HG03342 (cell line): ENCODE measurements around the gene CENPH.
"Not testable (repeated sequence)": the region's sequence is repeated elsewhere in the genome, so short reads cannot be mapped to it uniquely, and the experiment has no call there.

Experiments used
- ATAC-seq: cut with Tn5 transposase; IDR thresholded peaks from one replicate; pipeline ENCODE4 v1.9.1; 2021; ENCODE audit warnings: mild to moderate bottlenecking, moderate library complexity; ENCODE audit not compliant: unreplicated experiment

CENPH gene, protein sequence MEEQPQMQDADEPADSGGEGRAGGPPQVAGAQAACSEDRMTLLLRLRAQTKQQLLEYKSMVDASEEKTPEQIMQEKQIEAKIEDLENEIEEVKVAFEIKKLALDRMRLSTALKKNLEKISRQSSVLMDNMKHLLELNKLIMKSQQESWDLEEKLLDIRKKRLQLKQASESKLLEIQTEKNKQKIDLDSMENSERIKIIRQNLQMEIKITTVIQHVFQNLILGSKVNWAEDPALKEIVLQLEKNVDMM

DNA sequence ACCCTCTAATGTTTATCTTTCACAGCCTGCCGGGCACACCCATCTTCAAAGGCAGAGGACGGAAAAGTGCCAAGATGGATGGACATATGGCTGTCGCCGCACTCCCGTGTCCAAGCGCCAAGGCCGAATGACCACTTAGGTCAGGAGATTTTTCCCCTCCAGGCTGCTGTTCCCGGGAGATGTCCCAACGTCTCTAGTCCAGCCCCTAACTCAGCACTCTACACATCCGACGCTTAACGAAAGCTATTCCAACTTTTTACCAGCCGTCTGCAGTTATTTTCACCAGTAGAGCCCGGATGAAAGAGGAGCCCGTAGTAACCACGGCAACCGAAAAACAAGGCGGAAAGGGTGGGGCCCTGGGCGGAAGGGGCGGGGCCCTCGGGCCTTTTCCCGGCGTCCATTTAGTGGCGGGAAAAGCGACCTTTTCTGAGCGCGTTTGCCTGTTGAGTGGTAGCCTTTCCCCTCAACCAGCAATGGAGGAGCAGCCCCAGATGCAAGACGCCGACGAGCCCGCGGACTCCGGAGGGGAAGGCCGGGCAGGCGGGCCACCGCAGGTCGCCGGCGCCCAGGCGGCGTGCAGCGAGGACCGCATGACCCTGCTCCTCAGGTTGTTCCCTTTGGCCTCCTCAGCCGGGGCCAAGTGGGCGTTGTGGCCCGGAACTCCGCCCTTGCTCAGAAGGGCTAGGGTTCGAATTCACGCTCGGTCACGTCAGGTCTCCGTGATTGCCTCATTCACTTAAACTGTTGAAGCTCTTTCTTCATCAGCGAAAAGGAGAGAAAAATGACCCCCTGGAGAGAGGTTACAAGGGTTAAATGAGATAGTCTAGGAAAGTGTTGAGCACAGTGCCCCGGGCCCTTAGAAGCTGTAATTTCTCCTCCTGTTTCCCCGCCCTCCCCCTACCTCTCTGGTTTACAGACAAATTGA lies at the start of gene CENPH:
Gene CENPH, plus strand, starts transcription at position 422 of the 925 bp plus-strand sequence. Its CDS starts 52 bp downstream, at position 474.
- peak; percentile 90 for ATAC-seq

DNA sequence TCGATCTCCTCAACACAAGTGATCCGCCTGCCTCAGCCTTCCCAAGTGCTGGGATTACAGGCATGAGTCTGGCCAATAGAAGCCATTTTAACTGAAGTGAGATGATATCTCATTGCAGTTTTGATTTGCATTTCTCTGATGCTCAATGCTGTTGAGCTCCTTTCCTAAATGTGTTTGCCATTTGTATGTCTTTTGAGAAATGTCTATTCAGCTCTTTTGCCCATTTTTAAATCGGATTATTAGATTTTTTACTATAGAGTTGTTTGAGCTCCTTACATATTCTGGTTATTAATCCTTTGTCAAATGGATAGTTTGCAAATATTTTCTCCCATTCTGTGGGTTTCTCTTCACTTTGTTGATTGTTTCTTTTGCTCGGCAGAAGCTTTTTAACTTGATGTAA lies 49.1 kb upstream of the CENPH start:
- ATAC-seq, result not testable (repeated sequence)

- ATAC-seq, result no peak
These were observed 48.6 kb upstream of the CENPH start for GRCh38 chr5:69140827-69141226.

DNA sequence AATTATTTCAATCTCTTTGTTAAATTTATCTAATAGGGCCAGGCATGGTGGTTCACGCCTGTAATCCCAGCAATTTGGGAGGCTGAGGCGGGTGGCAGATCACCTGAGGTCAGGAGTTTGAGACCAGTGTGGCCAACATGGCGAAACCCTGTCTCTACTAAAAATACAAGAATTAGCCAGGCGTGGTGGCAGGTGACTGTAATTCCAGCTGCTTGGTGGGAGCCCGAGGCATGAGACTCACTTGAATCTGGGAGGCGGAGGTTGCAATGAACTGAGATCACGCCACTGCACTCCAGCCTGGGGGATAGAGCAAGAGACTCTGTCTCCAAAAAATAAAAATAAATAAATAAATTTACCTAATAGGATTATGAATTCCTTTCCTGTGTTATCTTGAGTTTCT lies 40.8 kb upstream of the CENPH start:
- ATAC-seq, result not testable (repeated sequence)

DNA sequence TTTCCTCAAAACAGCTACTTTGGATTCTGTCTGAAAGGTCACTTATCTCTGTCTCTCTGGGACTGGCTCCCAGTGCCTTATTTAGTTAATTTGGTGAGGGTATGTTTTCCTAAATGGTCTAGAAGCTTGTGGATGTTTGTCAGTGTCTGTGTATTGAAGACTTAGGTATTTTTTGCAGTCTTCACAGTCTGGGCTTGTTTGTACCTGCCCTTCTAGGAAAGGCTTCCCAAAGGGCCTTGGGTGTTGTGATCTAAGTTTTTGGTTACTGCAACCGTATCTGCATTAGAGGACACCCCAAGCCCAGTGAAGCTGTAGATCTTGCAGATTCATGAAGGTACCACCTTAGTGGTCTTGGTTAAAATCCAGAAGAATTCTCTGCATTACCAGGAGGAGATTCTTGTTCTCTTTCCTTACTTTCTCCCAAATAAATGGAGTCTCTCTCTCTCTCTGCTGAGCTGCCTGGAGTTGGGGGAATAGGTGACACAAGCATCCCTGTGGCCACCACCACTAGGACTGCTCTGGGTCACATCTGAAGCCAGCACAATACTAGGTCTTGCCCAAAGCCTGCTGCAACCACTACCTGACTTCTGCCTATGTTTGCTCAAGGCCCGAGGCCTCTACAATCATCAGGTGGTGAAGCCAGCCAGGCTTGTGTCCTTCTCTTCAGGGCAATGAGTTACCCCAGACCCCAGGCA lies 40.3 kb upstream of the CENPH start:
- ATAC-seq, result no peak

GRCh38 chr5:69149676-69150010 lies 39.7 kb upstream of the CENPH start:
- no peak for ATAC-seq

GRCh38 chr5:69152731-69153130 lies 36.7 kb upstream of the CENPH start:
- ATAC-seq, result no peak

DNA sequence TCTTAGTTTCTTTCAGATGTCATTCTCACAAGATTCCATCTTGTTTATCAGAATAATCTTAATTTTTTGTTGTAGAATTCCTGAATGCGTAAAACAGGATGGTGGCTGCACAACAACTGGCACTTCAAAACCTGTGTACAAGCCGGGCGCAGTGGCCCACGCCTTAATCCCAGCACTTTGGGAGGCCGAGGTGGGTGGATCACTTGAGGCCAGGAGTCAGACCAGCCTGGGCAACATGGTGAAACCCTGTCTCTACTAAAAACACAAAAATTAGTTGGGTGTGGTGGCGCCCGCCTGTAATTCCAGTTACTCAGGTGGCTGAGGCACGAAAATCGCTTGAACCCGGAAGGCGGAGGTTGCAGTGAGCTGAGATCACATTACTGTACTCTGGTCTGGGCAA lies 32.9 kb upstream of the CENPH start:
- ATAC-seq, result no peak

DNA sequence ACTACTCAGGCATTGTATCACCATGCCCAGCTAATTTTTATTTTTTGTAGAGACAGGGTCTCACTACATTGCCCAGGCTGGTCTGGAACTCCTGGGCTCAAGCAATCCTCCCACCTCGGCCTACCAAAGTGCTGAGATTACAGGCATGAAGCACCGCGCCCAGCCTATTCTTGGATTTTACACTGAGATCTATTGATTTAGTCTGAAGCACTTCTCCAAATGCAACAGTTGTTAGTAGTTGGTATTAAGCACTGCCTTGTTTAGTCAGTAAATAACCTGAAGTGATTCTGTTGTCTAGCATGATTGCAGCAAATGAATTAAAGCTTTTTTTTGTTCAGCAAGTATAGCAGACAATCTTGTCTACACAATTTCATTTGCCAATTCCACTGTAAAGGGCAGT lies 31.3 kb upstream of the CENPH start:
- no peak for ATAC-seq

DNA sequence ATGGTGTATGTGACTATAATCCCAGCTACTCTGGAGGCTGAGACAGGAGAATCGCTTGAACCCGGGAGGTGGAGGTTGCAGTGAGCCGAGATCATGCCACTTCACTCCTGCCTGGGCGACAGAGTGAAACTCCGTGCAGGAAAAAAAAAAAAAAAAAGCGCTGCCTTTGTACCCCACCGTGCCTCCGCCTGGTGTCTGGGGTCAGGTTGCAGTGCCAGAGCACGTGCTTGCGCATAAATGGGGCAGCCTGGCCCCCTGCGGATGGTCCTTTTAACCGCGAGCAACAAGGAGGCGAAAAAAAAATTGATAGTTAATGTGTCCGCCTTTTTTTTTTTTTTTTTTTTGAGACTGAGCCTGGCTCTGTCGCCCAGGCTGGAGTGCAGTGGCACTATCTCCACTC lies 28.7 kb upstream of the CENPH start:
- ATAC-seq, result no peak

- ATAC-seq, result peak; percentile 99
These were observed 22.5 kb upstream of the CENPH start, which contains the start of gene CCNB1 for GRCh38 chr5:69166686-69167492. CCNB1 (plus strand) TSS chr5:69167150; CDS start chr5:69167263, 113 bp downstream.

GRCh38 chr5:69167493-69167855 lies 21.9 kb upstream of the CENPH start:
- no peak for ATAC-seq

GRCh38 chr5:69167929-69168328 lies 21.5 kb upstream of the CENPH start:
- no peak for ATAC-seq

- no peak for ATAC-seq
These were observed 18.9 kb upstream of the CENPH start for GRCh38 chr5:69170495-69170894.

- no peak for ATAC-seq
These were observed 18.4 kb upstream of the CENPH start for GRCh38 chr5:69170969-69171368.

GRCh38 chr5:69181659-69182293 lies 7.6 kb upstream of the CENPH start:
- ATAC-seq, result not testable (repeated sequence)

GRCh38 chr5:69184621-69185020 lies 4.8 kb upstream of the CENPH start:
- ATAC-seq, result no peak

- ATAC-seq, result no peak
These were observed 2.0 kb upstream of the CENPH start for GRCh38 chr5:69187342-69187741.

DNA sequence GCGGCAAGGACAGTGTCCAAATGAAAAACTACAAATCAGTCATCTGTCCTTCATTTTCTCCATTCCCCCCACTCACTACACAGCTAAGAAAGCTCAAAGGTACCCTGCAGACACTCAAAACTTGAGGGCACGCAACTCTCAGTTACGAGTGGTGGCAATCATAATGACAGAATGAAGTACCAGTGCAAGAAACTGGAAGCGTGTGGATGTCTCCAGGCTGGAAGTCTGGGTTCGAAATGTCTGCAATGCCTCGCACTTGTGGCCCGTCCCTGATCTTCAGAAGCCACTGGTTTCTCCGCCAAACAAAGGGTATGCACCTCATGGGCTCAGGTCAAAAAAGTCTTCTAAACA lies 597 bp upstream of the CENPH start:
- no peak for ATAC-seq

GRCh38 chr5:69202497-69202896 lies 13.1 kb downstream of the CENPH start:
- ATAC-seq, result no peak
